Lung (tissue), 12 donors: Measurements from ENCODE around the gene ERGIC3. TPM values are rescaled to one million over a fixed set of nuclear protein-coding genes. Genes with fewer than 3 reads are reported as not detected.

Experiments
- ATAC-seq: fragments of 200-7000 bp; cut with Tn5 transposase; one replicate; pipeline ENCODE4 v1.9.1; 2020; ENCODE audit warnings: moderate number of reproducible peaks; ENCODE audit not compliant: insufficient read depth, low FRiP score
- DNase-seq, 3 donors: peaks; one replicate each; pipeline ENCODE4 v3.0.0-alpha.2; 2013 to 2017
- H3K27ac ChIP-seq, 2 donors: one replicate each; pipeline ENCODE4 v1.5.1; 2013; ENCODE audit warnings: mild to moderate bottlenecking in 2 of 2, moderate library complexity in 2 of 2, control low read depth in 1 of 2, inconsistent platforms in 1 of 2, low read depth in 1 of 2, low read length in 1 of 2
- H3K27me3 ChIP-seq, 3 donors: one replicate each; pipeline ENCODE4 v1.5.1; 2013; ENCODE audit warnings: low read length in 2 of 3; ENCODE audit not compliant: control insufficient read depth in 3 of 3, insufficient read depth in 3 of 3
- H3K36me3 ChIP-seq, 4 donors: one replicate each; pipeline ENCODE4 v1.5.1; 2013; ENCODE audit warnings: low read length in 4 of 4, mild to moderate bottlenecking in 1 of 4, moderate library complexity in 1 of 4; ENCODE audit not compliant: control insufficient read depth in 4 of 4, insufficient read depth in 4 of 4
- H3K4me1 ChIP-seq, 5 donors: one replicate each; pipeline ENCODE4 v1.5.1; 2013; ENCODE audit warnings: low read length in 5 of 5, mild to moderate bottlenecking in 2 of 5, moderate library complexity in 1 of 5; ENCODE audit not compliant: control insufficient read depth in 5 of 5, insufficient read depth in 5 of 5
- H3K4me3 ChIP-seq: one replicate; pipeline ENCODE4 v1.5.1; 2013; ENCODE audit warnings: mild to moderate bottlenecking, control low read depth, moderate library complexity
- H3K9ac ChIP-seq, 2 donors: one replicate each; pipeline ENCODE4 v1.5.1; 2013; ENCODE audit warnings: low read length in 2 of 2, control low read depth in 1 of 2; ENCODE audit not compliant: insufficient read depth in 1 of 2
- H3K9me3 ChIP-seq, 4 donors: one replicate each; pipeline ENCODE4 v1.5.1; 2013; ENCODE audit warnings: low read length in 3 of 4, mild to moderate bottlenecking in 1 of 4, moderate library complexity in 1 of 4; ENCODE audit not compliant: control insufficient read depth in 4 of 4, insufficient read depth in 3 of 4
- WGBS, 2 donors: extraction: QIAGEN DNeasy Blood & Tissue Kit; methylation state at CpG; one replicate each; pipeline ENCODE4 v1.1.7; 2013; 5-methylcytosine and 5-hydroxymethylcytosine counted together
- polyA plus RNA-seq, 2 donors: library from polyadenylated mRNA; stranded (reverse); fragments of 200-250 nt; gene quantifications; one replicate each; pipeline ENCODE4 v1.2.1, GENCODE V29; 2013
- total RNA-seq, 2 donors: library from RNA; depleted of rRNA in 1 of 2; stranded (reverse); fragments of >200 nt in 1 of 2; gene quantifications; one replicate each; pipeline ENCODE4 v1.2.1, GENCODE V29; 2014 to 2021
- TF ChIP-seq, protein P1 (sequence below): IDR thresholded peaks from 2 replicates; pipeline ENCODE4 v1.5.1; 2012; ENCODE audit warnings: mild to moderate bottlenecking; ENCODE audit errors: control extremely low read depth, extremely low read depth
- donor health status: control.
- donor health status: control.
- donor health status: Bipolar disorder and iron deficiency.
- donor health status: healthy.
- donor health status: DM: yes; HTN: yes; CAD: no.

The ERGIC3 gene
- total and polyA plus RNA-seq, 4 donors, result 173 to 241 (median 212) TPM

DNA sequence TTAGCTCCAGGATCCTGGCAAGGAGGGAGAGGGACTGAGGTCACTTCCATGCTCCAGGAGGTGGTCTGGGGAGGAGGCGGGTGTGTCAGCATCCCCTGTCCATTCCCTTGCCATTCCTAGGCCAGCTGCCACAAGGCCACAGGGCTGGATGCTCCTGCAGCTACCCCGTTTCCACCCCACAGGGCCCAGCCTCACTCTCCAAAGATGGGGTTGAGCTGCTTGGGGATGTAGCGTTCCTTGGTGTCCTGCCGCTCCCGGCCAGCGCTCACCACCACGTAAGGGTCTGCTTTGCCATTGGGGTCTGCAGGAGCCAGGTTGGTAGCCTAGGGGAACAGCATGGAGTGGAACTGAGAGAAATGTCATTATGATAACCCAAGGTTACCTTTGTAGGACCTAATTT, 23.0 kb downstream of the ERGIC3 start:
- TF ChIP-seq, protein P1, sequence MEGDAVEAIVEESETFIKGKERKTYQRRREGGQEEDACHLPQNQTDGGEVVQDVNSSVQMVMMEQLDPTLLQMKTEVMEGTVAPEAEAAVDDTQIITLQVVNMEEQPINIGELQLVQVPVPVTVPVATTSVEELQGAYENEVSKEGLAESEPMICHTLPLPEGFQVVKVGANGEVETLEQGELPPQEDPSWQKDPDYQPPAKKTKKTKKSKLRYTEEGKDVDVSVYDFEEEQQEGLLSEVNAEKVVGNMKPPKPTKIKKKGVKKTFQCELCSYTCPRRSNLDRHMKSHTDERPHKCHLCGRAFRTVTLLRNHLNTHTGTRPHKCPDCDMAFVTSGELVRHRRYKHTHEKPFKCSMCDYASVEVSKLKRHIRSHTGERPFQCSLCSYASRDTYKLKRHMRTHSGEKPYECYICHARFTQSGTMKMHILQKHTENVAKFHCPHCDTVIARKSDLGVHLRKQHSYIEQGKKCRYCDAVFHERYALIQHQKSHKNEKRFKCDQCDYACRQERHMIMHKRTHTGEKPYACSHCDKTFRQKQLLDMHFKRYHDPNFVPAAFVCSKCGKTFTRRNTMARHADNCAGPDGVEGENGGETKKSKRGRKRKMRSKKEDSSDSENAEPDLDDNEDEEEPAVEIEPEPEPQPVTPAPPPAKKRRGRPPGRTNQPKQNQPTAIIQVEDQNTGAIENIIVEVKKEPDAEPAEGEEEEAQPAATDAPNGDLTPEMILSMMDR, result no peak
- WGBS, 2 donors, result 91 to 97% methylated on average over 7 of the region's 7 CpGs
- H3K9ac ChIP-seq, result no peak overlapping the region
- no peaks in the 10 kb centered on the region for H3K9me3 ChIP-seq
- no peak for ATAC-seq
- no peak for DNase-seq
- H3K27me3 ChIP-seq, result no peaks in the 10 kb centered on the region
- no peaks in the 10 kb centered on the region for H3K36me3 ChIP-seq
- H3K4me1 ChIP-seq, result peaks cover 0 to 4% (median 0%) of the 10 kb centered on the region in 5 donors
- H3K27ac ChIP-seq, result no peak overlapping the region
- no peak overlapping the region for H3K4me3 ChIP-seq

DNA sequence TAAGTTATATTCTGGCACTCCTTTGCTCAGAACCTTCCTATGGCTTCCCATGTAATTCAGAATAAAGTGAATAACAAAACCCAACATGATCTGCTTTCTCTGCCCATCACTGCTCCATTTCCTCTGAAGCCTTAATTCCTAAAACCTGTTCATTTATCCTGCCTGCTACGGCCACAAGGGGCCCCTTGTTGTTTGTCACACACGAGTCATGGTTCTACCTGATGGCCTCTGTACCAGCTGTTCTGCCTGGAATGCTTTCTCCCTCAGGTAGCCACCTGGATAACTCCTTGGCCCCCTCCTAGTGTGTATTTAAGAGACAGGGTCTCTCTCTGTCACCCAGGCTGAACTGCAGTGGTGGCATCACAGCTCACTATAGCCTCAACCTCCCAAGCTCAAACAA, 26.8 kb downstream of the ERGIC3 start:
- 14 to 17% methylated on average over 2 of the region's 2 CpGs for WGBS, 2 donors
- DNase-seq, result peak in 1 of 3 donors; percentile 9
- Histone ChIP-seq H3K9me3 (peaks cover 0 to 4% (median 0%) of the 10 kb centered on the region in 4 donors), H3K36me3 (no peaks in the 10 kb centered on the region), H3K4me3 (no peak overlapping the region), H3K9ac (no peak overlapping the region), H3K4me1 (no peaks in the 10 kb centered on the region), H3K27me3 (no peaks in the 10 kb centered on the region), H3K27ac (no peak overlapping the region)
- no peak for ATAC-seq
- TF ChIP-seq, protein P1, result no peak

DNA sequence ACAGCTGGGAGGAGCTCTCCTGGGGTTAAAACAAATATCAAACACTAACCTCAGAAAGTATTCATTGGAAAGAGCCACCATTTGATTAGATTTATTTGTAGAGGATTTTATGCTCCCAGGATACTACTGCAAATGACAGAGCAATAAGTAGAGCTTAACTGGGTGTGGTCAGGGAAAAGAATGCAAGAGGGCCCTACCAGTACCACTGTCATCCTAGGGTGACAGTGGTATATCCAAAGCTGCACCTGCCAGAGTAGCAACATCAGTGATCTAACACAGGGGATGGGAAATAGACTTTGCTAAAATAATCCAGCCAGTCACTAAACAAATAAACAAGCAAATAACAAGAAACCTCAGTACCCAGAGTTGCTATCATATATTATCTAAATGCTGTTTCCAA, 29.7 kb downstream of the ERGIC3 start:
- H3K9ac ChIP-seq, result no peak overlapping the region
- H3K27me3 ChIP-seq, result no peaks in the 10 kb centered on the region
- H3K27ac ChIP-seq, result no peak overlapping the region
- ATAC-seq (no peak), DNase-seq (no peak)
- no peak overlapping the region for H3K4me3 ChIP-seq
- peaks cover 0 to 3% (median 0%) of the 10 kb centered on the region in 5 donors for H3K4me1 ChIP-seq
- TF ChIP-seq, protein P1, result no peak
- H3K9me3 ChIP-seq, result peaks cover 0 to 4% (median 0%) of the 10 kb centered on the region in 4 donors
- H3K36me3 ChIP-seq, result no peaks in the 10 kb centered on the region

DNA sequence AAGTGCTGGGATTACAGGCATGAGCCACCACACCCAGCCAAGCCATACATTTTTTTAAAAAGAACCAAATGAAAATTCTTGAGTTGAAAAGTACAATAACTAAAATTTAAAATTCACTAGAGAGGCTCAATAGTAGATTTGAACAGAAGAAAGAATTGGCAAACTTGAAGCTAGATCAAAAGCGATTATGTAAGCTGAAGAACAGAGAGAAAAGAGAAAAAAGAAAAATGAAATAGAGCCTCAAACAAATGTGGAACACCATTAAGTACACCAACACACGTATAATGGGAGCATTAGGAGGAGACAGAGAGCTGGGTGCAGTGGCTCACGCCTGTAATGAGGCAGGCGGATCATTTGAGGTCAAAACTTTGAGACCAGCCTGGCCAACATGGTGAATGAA, 31.0 kb downstream of the ERGIC3 start:
- H3K4me1 ChIP-seq, result peaks cover 0 to 6% (median 0%) of the 10 kb centered on the region in 5 donors
- H3K36me3 ChIP-seq, result no peaks in the 10 kb centered on the region
- H3K27ac ChIP-seq, result no peak overlapping the region
- ATAC-seq (no peak), DNase-seq (no peak)
- WGBS, 2 donors, result 96 to 97% methylated on average over 4 of the region's 4 CpGs
- H3K27me3 ChIP-seq, result no peaks in the 10 kb centered on the region
- H3K4me3 ChIP-seq, result no peak overlapping the region
- H3K9me3 ChIP-seq, result peaks cover 0 to 4% (median 0%) of the 10 kb centered on the region in 4 donors
- TF ChIP-seq, protein P1, result no peak
- H3K9ac ChIP-seq, result no peak overlapping the region
